Measurements from ENCODE around the gene PES1. TPM values are rescaled to one million over a fixed set of nuclear protein-coding genes. Genes with fewer than 3 reads are reported as not detected.

Gene PES1
- total and polyA plus RNA-seq, 2 experiments from 2014 or later = 64.1 to 76.9 TPM

DNA sequence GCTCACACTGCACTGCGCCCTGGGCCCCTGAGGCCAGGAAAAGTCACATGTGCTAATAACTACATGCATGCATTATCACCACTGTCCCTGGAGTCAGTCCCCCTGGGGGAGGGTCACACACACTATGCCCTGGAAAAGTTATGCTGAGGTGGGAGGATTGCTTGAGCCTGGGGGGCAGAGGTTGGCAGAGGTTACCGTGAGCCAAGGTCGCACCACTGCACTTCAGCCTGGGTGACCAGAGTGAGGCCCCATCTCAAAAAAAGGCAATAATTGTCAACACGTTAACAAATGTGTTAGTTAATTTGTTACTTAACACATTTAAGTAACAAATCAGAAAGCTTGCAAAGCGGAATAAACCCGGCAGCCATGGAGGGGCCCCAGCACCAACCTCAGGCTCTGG is 31.8 kb downstream of the PES1 start (continued):
- no peak for TF ChIP-seq CTCF (conservative IDR thresholded peaks at IDR 0.05; ENCODE audit: low read depth in 2 of 2)
- TF ChIP-seq NANOG (IDR thresholded peaks at IDR 0.05; ENCODE audit: borderline replicate concordance) = no peak
- TF ChIP-seq EZH2 (IDR thresholded peaks at IDR 0.05; ENCODE audit: low read depth, unreplicated experiment) = no peak

DNA sequence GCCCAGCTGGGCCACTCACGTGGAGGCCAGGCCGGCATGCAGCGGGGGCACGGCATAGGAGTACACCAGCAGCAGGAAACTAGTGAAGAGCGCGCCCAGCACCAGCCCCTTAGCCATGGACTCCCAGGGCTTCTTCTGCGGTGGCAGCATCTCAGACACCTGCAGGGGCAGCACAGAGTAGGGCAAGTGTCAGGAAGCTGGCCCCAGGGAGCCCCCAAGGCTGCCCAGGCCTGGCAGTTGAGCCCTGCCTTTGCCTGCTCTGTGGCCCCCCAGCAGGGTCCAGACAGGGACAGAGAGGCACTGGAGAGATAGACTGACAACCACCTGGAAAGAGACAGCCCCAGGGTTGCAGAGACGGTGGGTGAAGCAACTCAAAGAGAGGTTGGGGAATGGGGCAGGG is 34.5 kb downstream of the PES1 start:
- peaks cover 25% of the 10 kb centered on the region for H3K4me1 ChIP-seq (ENCODE audit: insufficient read depth)
- H3K9me2 ChIP-seq (ENCODE audit: insufficient read depth) = no peaks in the 10 kb centered on the region
- Mint-ChIP-seq H3K27ac (no peak overlapping the region), H3K27me3 (ENCODE audit: insufficient read depth, low read depth, poor library complexity) (peaks cover 9% of the 10 kb centered on the region), H3K4me1 (peaks cover 30% of the 10 kb centered on the region), H3K36me3 (ENCODE audit: low read depth) (no peaks in the 10 kb centered on the region; the same call in 2 of the 3 replicates), H3K9me3 (no peaks in the 10 kb centered on the region), H3K4me3 (no peak overlapping the region)
- no peaks in the 10 kb centered on the region for H3K27me3 ChIP-seq (ENCODE audit: insufficient read depth)
- no peaks in the 10 kb centered on the region for H4K20me1 ChIP-seq (replicated peaks; ENCODE audit: insufficient read depth)
- no peak overlapping the region for H2AFZ ChIP-seq
- peak; percentile 70 for ATAC-seq
- no peak overlapping the region for H3K27ac ChIP-seq (ENCODE audit: low read depth)
- no peaks in the 10 kb centered on the region for H3K36me3 ChIP-seq (ENCODE audit: insufficient read depth)
- H3F3A ChIP-seq (replicated peaks; ENCODE audit: low read depth) = no peaks in the 10 kb centered on the region
- H3K4me3 ChIP-seq = no peak overlapping the region
- TF ChIP-seq ZNF462 (CRISPR knock-in tag; IDR thresholded peaks at IDR 0.05) = no peak
- TF ChIP-seq CTCF (conservative IDR thresholded peaks at IDR 0.05; ENCODE audit: low read depth in 2 of 2) = peak; percentile 35 to 38
- no peak for TF ChIP-seq POLR2AphosphoS5 (IDR thresholded peaks at IDR 0.05; ENCODE audit: low read depth)
- TF ChIP-seq ZNF114 (CRISPR knock-in tag; IDR thresholded peaks at IDR 0.05) = no peak
- no peak for TF ChIP-seq STAT1 (IDR thresholded peaks at IDR 0.05; ENCODE audit: unreplicated experiment)
- no peak overlapping the region for H3K4me2 ChIP-seq
- no peaks in the 10 kb centered on the region for H3K79me2 ChIP-seq (replicated peaks; ENCODE audit: insufficient read depth)
- peak; percentile 57 for DNase-seq (ENCODE audit: low spot score)

All from GM23338 (cell line).